C1 segment of cervical spinal cord (tissue), 14 donors: ENCODE data around the gene CNGA2.

Experiments
- DNase-seq, 14 donors: peaks; one replicate each; lab custom pipeline; 2025; lab: John Stamatoyannopoulos, UW

Gene CNGA2

GRCh38 chrX:151752847-151753246 lies 18.3 kb downstream of the CNGA2 start:
- no peak for DNase-seq

GRCh38 chrX:151753313-151754046 lies 18.9 kb downstream of the CNGA2 start:
- peak in 6 of 14 donors; percentile 0 to 18 (median 6) for DNase-seq

- DNase-seq, result no peak
Measured at GRCh38 chrX:151754047-151754429, 19.5 kb downstream of the CNGA2 start.

GRCh38 chrX:151754641-151755215 lies 20.2 kb downstream of the CNGA2 start:
- no peak for DNase-seq

GRCh38 chrX:151759041-151759708 lies 24.6 kb downstream of the CNGA2 start:
- no peak for DNase-seq

- DNase-seq, result no peak
Measured at GRCh38 chrX:151762802-151763201, 28.3 kb downstream of the CNGA2 start.

- DNase-seq, result no peak
Measured at GRCh38 chrX:151763711-151764110, 29.2 kb downstream of the CNGA2 start.

- no peak for DNase-seq
Measured at GRCh38 chrX:151765026-151765425, 30.5 kb downstream of the CNGA2 start.

GRCh38 chrX:151771726-151772125 lies 37.2 kb downstream of the CNGA2 start:
- DNase-seq, result no peak

- no peak for DNase-seq
Measured at GRCh38 chrX:151773434-151773833, 38.9 kb downstream of the CNGA2 start.

- DNase-seq, result no peak
Measured at GRCh38 chrX:151774421-151774820, 39.9 kb downstream of the CNGA2 start.

- no peak for DNase-seq
Measured at GRCh38 chrX:151776181-151776731, 41.7 kb downstream of the CNGA2 start.

- no peak for DNase-seq
Measured at GRCh38 chrX:151776936-151777335, 42.4 kb downstream of the CNGA2 start.

GRCh38 chrX:151779258-151779657 lies 44.7 kb downstream of the CNGA2 start:
- DNase-seq, result no peak

- no peak for DNase-seq
Measured at GRCh38 chrX:151780621-151781020, 46.1 kb downstream of the CNGA2 start.

- DNase-seq, result no peak
Measured at GRCh38 chrX:151789179-151789800, 54.7 kb downstream of the CNGA2 start.

GRCh38 chrX:151790481-151791160 lies 56.1 kb downstream of the CNGA2 start:
- DNase-seq, result no peak

- DNase-seq, result no peak
Measured at GRCh38 chrX:151791961-151792360, 57.4 kb downstream of the CNGA2 start.

GRCh38 chrX:151792505-151792904 lies 58.0 kb downstream of the CNGA2 start:
- DNase-seq, result no peak

- DNase-seq, result no peak
Measured at GRCh38 chrX:151793886-151794285, 59.3 kb downstream of the CNGA2 start.
